ENCODE data around the gene DCLRE1C. TPM values are rescaled to one million over a fixed set of nuclear protein-coding genes. Genes with fewer than 3 reads are reported as not detected.
A peak's percentile ranks its signal among the peaks of the same experiment; 100 is the strongest.

The DCLRE1C gene
- total and polyA plus RNA-seq, 2 of the 8 experiments (the other 6 are each of a cell fraction or from before 2014, with no cell fraction given), result 0.77 to 7.4 TPM

DNA sequence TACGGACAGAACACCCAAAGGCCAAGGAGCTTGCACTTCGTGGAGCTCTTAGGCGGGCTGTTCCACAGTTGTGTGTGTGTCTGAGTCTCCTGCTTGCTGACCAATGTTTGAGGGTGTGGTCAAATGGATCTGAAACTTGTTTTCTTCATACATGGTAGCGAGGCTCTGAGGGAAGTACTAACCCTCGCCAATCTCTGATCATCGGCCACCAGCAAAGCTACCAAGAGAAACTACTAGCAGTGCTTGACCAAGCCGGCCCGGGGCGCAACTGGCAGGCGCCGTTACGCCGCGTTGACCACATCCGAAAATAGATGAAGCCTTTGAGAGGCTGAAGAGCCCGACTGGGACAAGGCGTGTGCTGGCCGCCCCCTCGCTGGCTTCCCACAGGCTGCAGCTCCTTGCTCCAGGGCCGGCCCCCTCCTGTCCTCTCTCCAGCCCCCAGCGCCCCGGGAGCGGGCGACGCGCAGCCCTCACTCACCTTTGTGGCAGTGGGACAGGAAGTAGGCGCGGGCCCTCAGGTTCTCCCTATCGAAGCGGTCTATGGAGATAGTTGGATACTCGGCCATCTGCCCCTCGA is 384 bp downstream of the DCLRE1C start (continued):
- TF ChIP-seq, protein P1, sequence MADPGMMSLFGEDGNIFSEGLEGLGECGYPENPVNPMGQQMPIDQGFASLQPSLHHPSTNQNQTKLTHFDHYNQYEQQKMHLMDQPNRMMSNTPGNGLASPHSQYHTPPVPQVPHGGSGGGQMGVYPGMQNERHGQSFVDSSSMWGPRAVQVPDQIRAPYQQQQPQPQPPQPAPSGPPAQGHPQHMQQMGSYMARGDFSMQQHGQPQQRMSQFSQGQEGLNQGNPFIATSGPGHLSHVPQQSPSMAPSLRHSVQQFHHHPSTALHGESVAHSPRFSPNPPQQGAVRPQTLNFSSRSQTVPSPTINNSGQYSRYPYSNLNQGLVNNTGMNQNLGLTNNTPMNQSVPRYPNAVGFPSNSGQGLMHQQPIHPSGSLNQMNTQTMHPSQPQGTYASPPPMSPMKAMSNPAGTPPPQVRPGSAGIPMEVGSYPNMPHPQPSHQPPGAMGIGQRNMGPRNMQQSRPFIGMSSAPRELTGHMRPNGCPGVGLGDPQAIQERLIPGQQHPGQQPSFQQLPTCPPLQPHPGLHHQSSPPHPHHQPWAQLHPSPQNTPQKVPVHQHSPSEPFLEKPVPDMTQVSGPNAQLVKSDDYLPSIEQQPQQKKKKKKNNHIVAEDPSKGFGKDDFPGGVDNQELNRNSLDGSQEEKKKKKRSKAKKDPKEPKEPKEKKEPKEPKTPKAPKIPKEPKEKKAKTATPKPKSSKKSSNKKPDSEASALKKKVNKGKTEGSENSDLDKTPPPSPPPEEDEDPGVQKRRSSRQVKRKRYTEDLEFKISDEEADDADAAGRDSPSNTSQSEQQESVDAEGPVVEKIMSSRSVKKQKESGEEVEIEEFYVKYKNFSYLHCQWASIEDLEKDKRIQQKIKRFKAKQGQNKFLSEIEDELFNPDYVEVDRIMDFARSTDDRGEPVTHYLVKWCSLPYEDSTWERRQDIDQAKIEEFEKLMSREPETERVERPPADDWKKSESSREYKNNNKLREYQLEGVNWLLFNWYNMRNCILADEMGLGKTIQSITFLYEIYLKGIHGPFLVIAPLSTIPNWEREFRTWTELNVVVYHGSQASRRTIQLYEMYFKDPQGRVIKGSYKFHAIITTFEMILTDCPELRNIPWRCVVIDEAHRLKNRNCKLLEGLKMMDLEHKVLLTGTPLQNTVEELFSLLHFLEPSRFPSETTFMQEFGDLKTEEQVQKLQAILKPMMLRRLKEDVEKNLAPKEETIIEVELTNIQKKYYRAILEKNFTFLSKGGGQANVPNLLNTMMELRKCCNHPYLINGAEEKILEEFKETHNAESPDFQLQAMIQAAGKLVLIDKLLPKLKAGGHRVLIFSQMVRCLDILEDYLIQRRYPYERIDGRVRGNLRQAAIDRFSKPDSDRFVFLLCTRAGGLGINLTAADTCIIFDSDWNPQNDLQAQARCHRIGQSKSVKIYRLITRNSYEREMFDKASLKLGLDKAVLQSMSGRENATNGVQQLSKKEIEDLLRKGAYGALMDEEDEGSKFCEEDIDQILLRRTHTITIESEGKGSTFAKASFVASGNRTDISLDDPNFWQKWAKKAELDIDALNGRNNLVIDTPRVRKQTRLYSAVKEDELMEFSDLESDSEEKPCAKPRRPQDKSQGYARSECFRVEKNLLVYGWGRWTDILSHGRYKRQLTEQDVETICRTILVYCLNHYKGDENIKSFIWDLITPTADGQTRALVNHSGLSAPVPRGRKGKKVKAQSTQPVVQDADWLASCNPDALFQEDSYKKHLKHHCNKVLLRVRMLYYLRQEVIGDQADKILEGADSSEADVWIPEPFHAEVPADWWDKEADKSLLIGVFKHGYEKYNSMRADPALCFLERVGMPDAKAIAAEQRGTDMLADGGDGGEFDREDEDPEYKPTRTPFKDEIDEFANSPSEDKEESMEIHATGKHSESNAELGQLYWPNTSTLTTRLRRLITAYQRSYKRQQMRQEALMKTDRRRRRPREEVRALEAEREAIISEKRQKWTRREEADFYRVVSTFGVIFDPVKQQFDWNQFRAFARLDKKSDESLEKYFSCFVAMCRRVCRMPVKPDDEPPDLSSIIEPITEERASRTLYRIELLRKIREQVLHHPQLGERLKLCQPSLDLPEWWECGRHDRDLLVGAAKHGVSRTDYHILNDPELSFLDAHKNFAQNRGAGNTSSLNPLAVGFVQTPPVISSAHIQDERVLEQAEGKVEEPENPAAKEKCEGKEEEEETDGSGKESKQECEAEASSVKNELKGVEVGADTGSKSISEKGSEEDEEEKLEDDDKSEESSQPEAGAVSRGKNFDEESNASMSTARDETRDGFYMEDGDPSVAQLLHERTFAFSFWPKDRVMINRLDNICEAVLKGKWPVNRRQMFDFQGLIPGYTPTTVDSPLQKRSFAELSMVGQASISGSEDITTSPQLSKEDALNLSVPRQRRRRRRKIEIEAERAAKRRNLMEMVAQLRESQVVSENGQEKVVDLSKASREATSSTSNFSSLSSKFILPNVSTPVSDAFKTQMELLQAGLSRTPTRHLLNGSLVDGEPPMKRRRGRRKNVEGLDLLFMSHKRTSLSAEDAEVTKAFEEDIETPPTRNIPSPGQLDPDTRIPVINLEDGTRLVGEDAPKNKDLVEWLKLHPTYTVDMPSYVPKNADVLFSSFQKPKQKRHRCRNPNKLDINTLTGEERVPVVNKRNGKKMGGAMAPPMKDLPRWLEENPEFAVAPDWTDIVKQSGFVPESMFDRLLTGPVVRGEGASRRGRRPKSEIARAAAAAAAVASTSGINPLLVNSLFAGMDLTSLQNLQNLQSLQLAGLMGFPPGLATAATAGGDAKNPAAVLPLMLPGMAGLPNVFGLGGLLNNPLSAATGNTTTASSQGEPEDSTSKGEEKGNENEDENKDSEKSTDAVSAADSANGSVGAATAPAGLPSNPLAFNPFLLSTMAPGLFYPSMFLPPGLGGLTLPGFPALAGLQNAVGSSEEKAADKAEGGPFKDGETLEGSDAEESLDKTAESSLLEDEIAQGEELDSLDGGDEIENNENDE (IDR thresholded peaks at IDR 0.05; ENCODE audit: insufficient replicate concordance, low read length), result no peak
- TF ChIP-seq ASH2L (IDR thresholded peaks at IDR 0.05; ENCODE audit: low read length), result peak; percentile 12

Data from H1 (cell line).